Muscle of back (tissue), 11 donors: ENCODE data around the gene ATP5F1D. TPM values are rescaled to one million over a fixed set of nuclear protein-coding genes. Genes with fewer than 3 reads are reported as not detected.

Experiments
- DNase-seq, 3 donors: peaks; one replicate each; pipeline versions ENCODE4 v3.0.0 to v3.0.0-alpha.2; 2013
- polyA plus RNA-seq, 10 donors: library from polyadenylated mRNA; unstranded; fragments of 120-200 nt; gene quantifications; one replicate each; pipeline ENCODE4 v1.2.1, GENCODE V29; 2013; ENCODE audit not compliant: insufficient read length in 10 of 10

The ATP5F1D gene
- polyA plus RNA-seq, 10 donors, result 114 to 184 (median 135) TPM

GRCh38 chr19:1218751-1219567 lies 22.6 kb upstream of the ATP5F1D start:
- no peak for DNase-seq

GRCh38 chr19:1219786-1220476 lies 21.6 kb upstream of the ATP5F1D start:
- DNase-seq, result no peak

GRCh38 chr19:1220477-1220930 lies 21.0 kb upstream of the ATP5F1D start:
- DNase-seq, result no peak

- peak in 1 of 3 donors; percentile 78 for DNase-seq
Measured at GRCh38 chr19:1220976-1221903, 20.3 kb upstream of the ATP5F1D start.

- DNase-seq, result no peak
Measured at GRCh38 chr19:1221904-1222255, 19.7 kb upstream of the ATP5F1D start.

GRCh38 chr19:1222394-1222793 lies 19.2 kb upstream of the ATP5F1D start:
- no peak for DNase-seq

GRCh38 chr19:1223018-1223855 lies 18.3 kb upstream of the ATP5F1D start:
- DNase-seq, result no peak

- no peak for DNase-seq
Measured at GRCh38 chr19:1224047-1224825, 17.3 kb upstream of the ATP5F1D start.

GRCh38 chr19:1224847-1225246 lies 16.7 kb upstream of the ATP5F1D start:
- no peak for DNase-seq

GRCh38 chr19:1225440-1226226 lies 15.9 kb upstream of the ATP5F1D start:
- DNase-seq, result no peak

- no peak for DNase-seq
Measured at GRCh38 chr19:1226227-1226518, 15.4 kb upstream of the ATP5F1D start.

- DNase-seq, result no peak
Measured at GRCh38 chr19:1226522-1227303, 14.8 kb upstream of the ATP5F1D start.

- no peak for DNase-seq
Measured at GRCh38 chr19:1227304-1228054, 14.1 kb upstream of the ATP5F1D start.

- no peak for DNase-seq
Measured at GRCh38 chr19:1228161-1228957, 13.2 kb upstream of the ATP5F1D start.

GRCh38 chr19:1229056-1229923 lies 12.3 kb upstream of the ATP5F1D start:
- DNase-seq, result no peak
